H1 (cell line): Measurements from ENCODE around the gene TMEM114. TPM values are rescaled to one million over a fixed set of nuclear protein-coding genes. Genes with fewer than 3 reads are reported as not detected.

Experiments used
- CTCF ChIA-PET: fragments of 300-600 bp; sonication (Branson Sonifier 250); formaldehyde crosslinking; loops from one replicate; lab custom pipeline; 2021; ENCODE audit not compliant: partially characterized antibody; lab: Charles Lee
- POLR2A ChIA-PET: fragments of 300-600 bp; sonication (Branson Sonifier 250); formaldehyde crosslinking; loops from one replicate; lab custom pipeline; 2021; ENCODE audit warnings: inconsistent platforms; ENCODE audit not compliant: partially characterized antibody; lab: Charles Lee
- DNase-seq, 2 experiments: peaks; one replicate each; pipeline versions ENCODE4 v3.0.0 to v3.0.0-alpha.2; 2010 to 2022; ENCODE audit warnings: low spot score in 2 of 2, low read depth in 1 of 2, mixed read lengths in 1 of 2
- FAIRE-seq: peaks from 2 replicates; lab custom pipeline; 2011; peaks lifted over from hg19 to GRCh38; lab: Jason Lieb, UNC
- H2AFZ ChIP-seq: 2 replicates; pipeline ENCODE4 v1.8.1; 2012; ENCODE audit warnings: low read length, inconsistent platforms
- H2AK5ac ChIP-seq: 2 replicates; pipeline ENCODE4 v1.6.1; 2013; ENCODE audit warnings: low read depth, low read length
- H2BK120ac ChIP-seq: replicated peaks from 2 replicates; pipeline ENCODE3; 2013; ENCODE audit warnings: low read depth, low read length, inconsistent platforms
- H2BK12ac ChIP-seq: 2 replicates; pipeline ENCODE4 v1.6.1; 2013; ENCODE audit warnings: low read depth, low read length
- H2BK15ac ChIP-seq: 2 replicates; pipeline ENCODE4 v1.6.1; 2013; ENCODE audit warnings: low read length
- H2BK20ac ChIP-seq: 2 replicates; pipeline ENCODE4 v1.6.1; 2013; ENCODE audit warnings: low read length
- H2BK5ac ChIP-seq: 2 replicates; pipeline ENCODE4 v1.6.1; 2013; ENCODE audit warnings: low read depth, low read length
- H3K14ac ChIP-seq: 2 replicates; pipeline ENCODE4 v1.6.1; 2013; ENCODE audit warnings: inconsistent platforms; ENCODE audit not compliant: insufficient read length
- H3K18ac ChIP-seq: 2 replicates; pipeline ENCODE4 v1.6.1; 2013; ENCODE audit warnings: low read length; ENCODE audit errors: extremely low read depth
- H3K23ac ChIP-seq: 2 replicates; pipeline ENCODE4 v1.6.1; 2013; ENCODE audit warnings: inconsistent platforms; ENCODE audit not compliant: insufficient read length
- H3K23me2 ChIP-seq: 2 replicates; pipeline ENCODE4 v1.6.1; 2013; ENCODE audit warnings: low read depth, low read length
- H3K27ac ChIP-seq: 2 replicates; pipeline ENCODE4 v1.6.1; 2011; ENCODE audit warnings: low read depth, low read length, inconsistent platforms
- H3K27me3 ChIP-seq, 4 experiments: replicated peaks in 1 of 4; 1 replicate in 1 of 4; 2 replicates in 3 of 4; pipeline versions ENCODE4 v1.6.1 to v1.8.1; 2011 to 2013; ENCODE audit warnings: low read length in 3 of 4, mild to moderate bottlenecking in 3 of 4, inconsistent platforms in 2 of 4, mixed read lengths in 2 of 4, moderate library complexity in 1 of 4; ENCODE audit not compliant: control insufficient read depth in 3 of 4, insufficient read depth in 3 of 4; ENCODE audit errors: extremely low read depth in 1 of 4
- H3K36me3 ChIP-seq, 4 experiments: 2 replicates each; pipeline versions ENCODE4 v1.6.1 to v1.8.1; 2011 to 2013; ENCODE audit warnings: mild to moderate bottlenecking in 4 of 4, low read length in 3 of 4, moderate library complexity in 2 of 4, control low read depth in 1 of 4, inconsistent platforms in 1 of 4; ENCODE audit not compliant: insufficient read depth in 4 of 4, control insufficient read depth in 2 of 4
- H3K4ac ChIP-seq: replicated peaks from 2 replicates; pipeline ENCODE3; 2013; ENCODE audit warnings: low read length, low read depth, mixed read lengths, inconsistent platforms; ENCODE audit not compliant: insufficient read length
- H3K4me1 ChIP-seq, 4 experiments: replicated peaks in 1 of 4; 1 replicate in 1 of 4; 2 replicates in 3 of 4; pipeline versions ENCODE4 v1.6.1 to v1.8.1; 2011 to 2013; ENCODE audit warnings: low read length in 3 of 4, inconsistent platforms in 2 of 4, mixed read lengths in 1 of 4; ENCODE audit not compliant: insufficient read depth in 4 of 4, control insufficient read depth in 3 of 4
- H3K4me2 ChIP-seq, 2 experiments: 2 replicates each; pipeline versions ENCODE4 v1.6.1 to v1.8.1; 2011 to 2013; ENCODE audit warnings: low read depth in 2 of 2, low read length in 2 of 2, control low read depth in 1 of 2, inconsistent platforms in 1 of 2, mild to moderate bottlenecking in 1 of 2; ENCODE audit not compliant: insufficient read depth in 1 of 2
- H3K4me3 ChIP-seq, 4 experiments: fragments of 200-600, 300-600 bp in 1 of 4; sonication (generic), shearing (Covaris generic), sonication (Bioruptor Twin) in 1 of 4; 2 replicates each; pipeline versions ENCODE4 v1.5.1 to v1.8.1; 2011 to 2016; ENCODE audit warnings: low read length in 4 of 4, low read depth in 3 of 4, control low read depth in 2 of 4, inconsistent platforms in 2 of 4, mild to moderate bottlenecking in 2 of 4, mixed read lengths in 1 of 4, moderate library complexity in 1 of 4; ENCODE audit not compliant: insufficient read depth in 2 of 4; ENCODE audit errors: extremely low read depth in 1 of 4
- H3K56ac ChIP-seq: replicated peaks from 2 replicates; pipeline ENCODE3; 2013; ENCODE audit warnings: low read depth, mild to moderate bottlenecking, mixed read lengths, low read length, inconsistent platforms; ENCODE audit not compliant: insufficient read length
- H3K79me1 ChIP-seq: 2 replicates; pipeline ENCODE4 v1.6.1; 2013; ENCODE audit warnings: low read depth, low read length, control low read depth
- H3K79me2 ChIP-seq, 2 experiments: 2 replicates each; pipeline versions ENCODE4 v1.6.1 to v1.8.1; 2012 to 2013; ENCODE audit warnings: low read length in 2 of 2, mild to moderate bottlenecking in 2 of 2, inconsistent platforms in 1 of 2; ENCODE audit not compliant: insufficient read depth in 2 of 2, control insufficient read depth in 1 of 2
- H3K9ac ChIP-seq, 4 experiments: replicated peaks in 1 of 4; 1 replicate in 1 of 4; 2 replicates in 3 of 4; pipeline versions ENCODE4 v1.6.1 to v1.8.1; 2011 to 2013; ENCODE audit warnings: low read depth in 3 of 4, low read length in 3 of 4, control low read depth in 2 of 4, mild to moderate bottlenecking in 2 of 4, moderate library complexity in 2 of 4, inconsistent platforms in 1 of 4; ENCODE audit errors: extremely low read depth in 1 of 4
- H3K9me3 ChIP-seq, 2 experiments: 2 replicates each; pipeline versions ENCODE4 v1.6.1 to v1.8.1; 2012 to 2013; ENCODE audit warnings: mild to moderate bottlenecking in 2 of 2, moderate library complexity in 2 of 2, control low read depth in 1 of 2, inconsistent platforms in 1 of 2, low read depth in 1 of 2, low read length in 1 of 2, mixed read lengths in 1 of 2; ENCODE audit not compliant: insufficient read depth in 2 of 2
- H4K20me1 ChIP-seq, 2 experiments: replicated peaks in 1 of 2; 2 replicates each; pipeline versions ENCODE3 to v1.8.1; 2011 to 2013; ENCODE audit warnings: inconsistent platforms in 2 of 2, low read length in 2 of 2, mild to moderate bottlenecking in 1 of 2; ENCODE audit not compliant: insufficient read depth in 2 of 2, control insufficient read depth in 1 of 2
- H4K5ac ChIP-seq: 2 replicates; pipeline ENCODE4 v1.6.1; 2013; ENCODE audit warnings: low read length, low read depth, mixed read lengths, inconsistent platforms; ENCODE audit not compliant: insufficient read length
- H4K8ac ChIP-seq: 2 replicates; pipeline ENCODE4 v1.8.0; 2013; ENCODE audit warnings: mild to moderate bottlenecking, moderate library complexity, low read length, inconsistent platforms; ENCODE audit not compliant: insufficient read depth; ENCODE audit errors: extremely low read depth
- H4K91ac ChIP-seq: replicated peaks from 2 replicates; pipeline ENCODE3; 2013; ENCODE audit warnings: low read length, mixed read lengths, inconsistent platforms; ENCODE audit not compliant: insufficient read length
- CBX5 ChIP-seq: fragments of 300-800, 300-1000 bp; sonication (generic); IDR thresholded peaks from 2 replicates; pipeline ENCODE4 v1.7.1; 2016; ENCODE audit warnings: antibody characterized with exemption, low read length, low read depth
- E2F6 ChIP-seq: IDR thresholded peaks from 2 replicates; pipeline ENCODE4 v1.6.1; 2012; ENCODE audit warnings: inconsistent platforms
- EP300 ChIP-seq, 2 experiments: IDR thresholded peaks; 1 replicate in 1 of 2; 2 replicates in 1 of 2; pipeline ENCODE4 v1.6.1; 2011 to 2012; ENCODE audit warnings: low read depth in 2 of 2, low read length in 2 of 2, mild to moderate bottlenecking in 2 of 2, borderline replicate concordance in 1 of 2, inconsistent platforms in 1 of 2, moderate library complexity in 1 of 2
- JUND ChIP-seq: IDR thresholded peaks from 2 replicates; pipeline ENCODE4 v1.6.1; 2011; ENCODE audit warnings: mild to moderate bottlenecking, improper control_type of control experiment, low read length
- MAFK ChIP-seq: IDR thresholded peaks from 2 replicates; pipeline ENCODE4 v1.6.1; 2012; ENCODE audit warnings: low read depth, mild to moderate bottlenecking, improper control_type of control experiment, low read length
- POLR2AphosphoS5 ChIP-seq: IDR thresholded peaks from 2 replicates; pipeline ENCODE4 v1.6.1; 2011; ENCODE audit warnings: low read depth, low read length
- RAD21 ChIP-seq, 2 experiments: IDR thresholded peaks in 1 of 2; conservative IDR thresholded peaks in 1 of 2; 2 replicates each; pipeline ENCODE4 v1.6.1; 2011; ENCODE audit warnings: low read depth in 2 of 2, low read length in 2 of 2, improper control_type of control experiment in 1 of 2, inconsistent platforms in 1 of 2, mild to moderate bottlenecking in 1 of 2, moderate library complexity in 1 of 2
- SAP30 ChIP-seq: fragments of 300-600 bp; sonication (generic); IDR thresholded peaks from 2 replicates; pipeline ENCODE4 v1.7.1; 2012; ENCODE audit warnings: low read length, moderate library complexity, mild to moderate bottlenecking, inconsistent platforms; ENCODE audit not compliant: insufficient read depth, insufficient replicate concordance
- WGBS, 2 experiments: shearing (Covaris generic) in 1 of 2; methylation state at CpG; one replicate each; pipeline versions ENCODE4 v1.1.6 to v1.1.7; 2013 to 2015; ENCODE audit warnings: low lambda C conversion rate in 2 of 2, mixed read lengths in 2 of 2, inconsistent platforms in 1 of 2, low coverage in 1 of 2, missing lambda C conversion rate in 1 of 2; ENCODE audit not compliant: insufficient replicate concordance in 2 of 2, insufficient coverage in 1 of 2, insufficient read length in 1 of 2; ENCODE audit errors: extremely low coverage in 1 of 2, missing lambda C conversion rate in 1 of 2; 5-methylcytosine and 5-hydroxymethylcytosine counted together
- polyA plus RNA-seq, 7 experiments: library from polyadenylated mRNA; depleted of rRNA in 3 of 7; stranded (reverse) in 5 of 7; unstranded in 2 of 7; fragments of >200 nt in 5 of 7; fragments of 200-250 nt in 2 of 7; gene quantifications; 1 replicate in 5 of 7; 2 replicates in 1 of 7; 4 replicates in 1 of 7; pipeline versions ENCODE4 v1.2.1 to v1.2.3, GENCODE V29; 2011 to 2013; ENCODE audit warnings: missing spikeins in 2 of 7, mixed read lengths in 2 of 7
- total RNA-seq: library from RNA; stranded (reverse); fragmentation: NEBNext Ultra II Directional; extraction: Animal tissue kit (Norgen Biotek cat#: 25700); gene quantifications from 2 replicates; pipeline ENCODE4 v1.2.1, GENCODE V29; 2021

The TMEM114 gene
- total and polyA plus RNA-seq, 2 of the 8 experiments (the other 6 are each of a cell fraction or from before 2014, with no cell fraction given), result 1.6 to 2.9 TPM

- no peak overlapping the region; a peak in 1 of 4 replicates for H3K4me2 ChIP-seq
- H3K56ac ChIP-seq, result peak overlapping the region; percentile 7
- peaks cover 0 to 12% (median 5%) of the 10 kb centered on the region in 4 experiments; a peak in 3 of 7 replicates for H3K4me1 ChIP-seq
- H3K36me3 ChIP-seq, result no peaks in the 10 kb centered on the region
- no peak overlapping the region for H3K4ac ChIP-seq
- H3K9ac ChIP-seq, result no peak overlapping the region
- no peak overlapping the region for H4K8ac ChIP-seq
- peaks cover 10 to 33% (median 21%) of the 10 kb centered on the region in 4 experiments for H3K27me3 ChIP-seq
- DNase-seq (no peak), FAIRE-seq (no peak)
- ChIA-PET POLR2A (interaction anchor here (1.7 kb wide), 1 partner anchor 11 kb away, joined by 3 read pairs; no protein-coding TSS in a partner anchor), CTCF (no interaction called here)
- H2BK12ac ChIP-seq, result no peak overlapping the region
- no peak overlapping the region for H3K18ac ChIP-seq
- H3K9me3 ChIP-seq, result peaks cover 2 to 4% of the 10 kb centered on the region in 2 experiments; a peak in 2 of 4 replicates
- no peak for TF ChIP-seq JUND
- no peak for TF ChIP-seq SAP30
- no peak for TF ChIP-seq POLR2AphosphoS5
- no peak for TF ChIP-seq MAFK
- TF ChIP-seq CBX5, result no peak
- no peak for TF ChIP-seq E2F6
- no peak for TF ChIP-seq EP300 (IDR thresholded peaks at IDR 0.05; ENCODE audit: borderline replicate concordance in 1 of 2, low read depth in 2 of 2, low read length in 2 of 2)
- TF ChIP-seq RAD21 (IDR thresholded peaks at IDR 0.05 in 1 of 2, conservative IDR thresholded peaks at IDR 0.05 in 1 of 2; ENCODE audit: low read depth in 2 of 2, low read length in 2 of 2), result no peak
- H2BK20ac ChIP-seq, result no peak overlapping the region
- no peak overlapping the region for H2AFZ ChIP-seq
- no peak overlapping the region for H3K14ac ChIP-seq
- no peak overlapping the region for H3K4me3 ChIP-seq
- H4K20me1 ChIP-seq, result peaks cover 0 to 7% of the 10 kb centered on the region in 2 experiments
- no peak overlapping the region for H2BK5ac ChIP-seq
- no peak overlapping the region for H4K5ac ChIP-seq
- H3K79me1 ChIP-seq, result no peaks in the 10 kb centered on the region
- no peak overlapping the region for H2BK120ac ChIP-seq
- H3K23me2 ChIP-seq, result peaks cover 25% of the 10 kb centered on the region
- no peaks in the 10 kb centered on the region for H3K79me2 ChIP-seq
- no peak overlapping the region for H2BK15ac ChIP-seq
- H2AK5ac ChIP-seq, result no peak overlapping the region
- H3K27ac ChIP-seq, result no peak overlapping the region
- H3K23ac ChIP-seq, result no peak overlapping the region
- WGBS, 2 experiments, result 92% methylated on average over 3 of the region's 3 CpGs; no CpG with 5 or more reads in 1 of the 2 experiments
- H4K91ac ChIP-seq, result no peak overlapping the region
Observed at GRCh38 chr16:8591451-8591850, 1.1 kb upstream of the TMEM114 start.
